Dermis blood vessel endothelial cell (primary cell): ENCODE results near the gene PLXNA4. TPM values are rescaled to one million over a fixed set of nuclear protein-coding genes. Genes with fewer than 3 reads are reported as not detected.
A peak's percentile ranks its signal among the peaks of the same experiment; 100 is the strongest.

Experiments used
- DNase-seq: peaks from one replicate; pipeline ENCODE4 v3.0.0; 2010
- total RNA-seq: library from RNA; depleted of rRNA; stranded (reverse); fragments of >200 nt; gene quantifications from 2 replicates; pipeline ENCODE4 v1.2.3, GENCODE V29; 2014

Gene PLXNA4
- total RNA-seq, 1 donor from 2014 or later, result 1.5 TPM

- DNase-seq, result no peak
These were observed 321.0 kb downstream of the PLXNA4 start for GRCh38 chr7:132255115-132255797.

- DNase-seq, result no peak
These were observed 321.8 kb downstream of the PLXNA4 start for GRCh38 chr7:132254455-132254854.

- DNase-seq, result no peak
These were observed 323.5 kb downstream of the PLXNA4 start for GRCh38 chr7:132252793-132253100.

- no peak for DNase-seq
These were observed 325.0 kb downstream of the PLXNA4 start for GRCh38 chr7:132251327-132251659.

GRCh38 chr7:132250480-132251326 is 325.6 kb downstream of the PLXNA4 start:
- DNase-seq, result no peak

- peak; percentile 29 for DNase-seq
These were observed 326.9 kb downstream of the PLXNA4 start for GRCh38 chr7:132249256-132249971.

GRCh38 chr7:132248841-132249240 is 327.4 kb downstream of the PLXNA4 start:
- no peak for DNase-seq

GRCh38 chr7:132247995-132248618 is 328.2 kb downstream of the PLXNA4 start:
- DNase-seq, result no peak

GRCh38 chr7:132246591-132246990 is 329.7 kb downstream of the PLXNA4 start:
- DNase-seq, result no peak

GRCh38 chr7:132245539-132245938 is 330.7 kb downstream of the PLXNA4 start:
- DNase-seq, result no peak

- no peak for DNase-seq
These were observed 331.3 kb downstream of the PLXNA4 start for GRCh38 chr7:132244903-132245480.

GRCh38 chr7:132243463-132243862 is 332.8 kb downstream of the PLXNA4 start:
- DNase-seq, result no peak

GRCh38 chr7:132243051-132243450 is 333.2 kb downstream of the PLXNA4 start:
- no peak for DNase-seq

- DNase-seq, result no peak
These were observed 334.0 kb downstream of the PLXNA4 start for GRCh38 chr7:132242192-132242812.

GRCh38 chr7:132240821-132241422 is 335.3 kb downstream of the PLXNA4 start:
- DNase-seq, result peak; percentile 35

GRCh38 chr7:132240262-132240661 is 336.0 kb downstream of the PLXNA4 start:
- peak; percentile 47 for DNase-seq

- DNase-seq, result no peak
These were observed 336.8 kb downstream of the PLXNA4 start for GRCh38 chr7:132239422-132239994.

GRCh38 chr7:132234711-132235110 is 341.6 kb downstream of the PLXNA4 start:
- DNase-seq, result no peak

- DNase-seq, result no peak
These were observed 343.9 kb downstream of the PLXNA4 start for GRCh38 chr7:132232406-132232805.

- DNase-seq, result no peak
These were observed 345.8 kb downstream of the PLXNA4 start for GRCh38 chr7:132230462-132230861.

- no peak for DNase-seq
These were observed 348.0 kb downstream of the PLXNA4 start for GRCh38 chr7:132228240-132228639.

GRCh38 chr7:132226957-132227290 is 349.3 kb downstream of the PLXNA4 start:
- DNase-seq, result no peak
